DOHH2 (cell line): ENCODE data around the gene CRIM1.

Experiments
- H3F3A ChIP-seq: fragments of 200-600 bp; sonication (generic), shearing (Covaris generic); 2 replicates; pipeline ENCODE4 v1.6.0; 2016; ENCODE audit warnings: antibody characterized with exemption, mild to moderate bottlenecking; ENCODE audit not compliant: control insufficient read depth, insufficient read depth
- H3K27ac ChIP-seq: fragments of 200-600 bp; sonication (generic); 2 replicates; pipeline ENCODE4 v1.5.1; 2014; ENCODE audit warnings: low read depth, mild to moderate bottlenecking, low read length, moderate library complexity
- H3K27me3 ChIP-seq: fragments of 200-600 bp; sonication (generic); 2 replicates; pipeline ENCODE4 v1.6.1; 2014; ENCODE audit warnings: mild to moderate bottlenecking, low read length, mixed read lengths; ENCODE audit not compliant: control insufficient read depth
- H3K36me3 ChIP-seq: fragments of 200-600 bp; sonication (generic); 2 replicates; pipeline ENCODE4 v1.6.1; 2014; ENCODE audit warnings: mild to moderate bottlenecking, low read length, moderate library complexity, mixed read lengths; ENCODE audit not compliant: control insufficient read depth
- H3K4me1 ChIP-seq: fragments of 200-600 bp; sonication (generic); 2 replicates; pipeline ENCODE4 v1.6.1; 2014; ENCODE audit warnings: mild to moderate bottlenecking, low read length, mixed read lengths; ENCODE audit not compliant: control insufficient read depth
- H3K4me2 ChIP-seq: fragments of 200-600 bp; sonication (generic); 2 replicates; pipeline ENCODE4 v1.6.0; 2014; ENCODE audit warnings: mild to moderate bottlenecking, low read length, moderate library complexity
- H3K4me3 ChIP-seq: fragments of 200-600 bp; sonication (generic); 2 replicates; pipeline ENCODE4 v1.5.1; 2014; ENCODE audit warnings: mild to moderate bottlenecking, low read length, mixed read lengths
- H3K79me2 ChIP-seq: fragments of 200-600 bp; sonication (generic); 2 replicates; pipeline ENCODE4 v1.6.1; 2014; ENCODE audit warnings: mild to moderate bottlenecking, low read length, mixed read lengths; ENCODE audit not compliant: control insufficient read depth
- H3K9me2 ChIP-seq: fragments of 200-600 bp; sonication (generic); replicated peaks from 2 replicates; pipeline ENCODE4 v1.6.1; 2014; ENCODE audit warnings: mild to moderate bottlenecking, low read length, mixed read lengths; ENCODE audit not compliant: control insufficient read depth
- H3K9me3 ChIP-seq: fragments of 200-600 bp; sonication (generic); 2 replicates; pipeline ENCODE4 v1.6.1; 2014; ENCODE audit warnings: antibody characterized with exemption, low read length, mixed read lengths; ENCODE audit not compliant: control insufficient read depth, insufficient read depth
- H4K20me1 ChIP-seq: fragments of 200-600 bp; sonication (generic); 2 replicates; pipeline ENCODE4 v1.6.0; 2014; ENCODE audit warnings: low read depth, mild to moderate bottlenecking, antibody characterized with exemption, low read length, moderate library complexity; ENCODE audit not compliant: control insufficient read depth, insufficient read depth
- CTCF ChIP-seq: fragments of 200-600 bp; sonication (generic); IDR thresholded peaks from one replicate; pipeline ENCODE4 v1.5.1; 2014; ENCODE audit warnings: antibody characterized with exemption, mild to moderate bottlenecking, low read depth, low read length; ENCODE audit not compliant: poor library complexity, severe bottlenecking
- EZH2phosphoT487 ChIP-seq: fragments of 200-600 bp; sonication (generic); IDR thresholded peaks from 2 replicates; pipeline ENCODE4 v1.6.1; 2017; ENCODE audit warnings: borderline replicate concordance, mild to moderate bottlenecking, antibody characterized with exemption, low read length, moderate library complexity, mixed read lengths

CRIM1 gene

DNA sequence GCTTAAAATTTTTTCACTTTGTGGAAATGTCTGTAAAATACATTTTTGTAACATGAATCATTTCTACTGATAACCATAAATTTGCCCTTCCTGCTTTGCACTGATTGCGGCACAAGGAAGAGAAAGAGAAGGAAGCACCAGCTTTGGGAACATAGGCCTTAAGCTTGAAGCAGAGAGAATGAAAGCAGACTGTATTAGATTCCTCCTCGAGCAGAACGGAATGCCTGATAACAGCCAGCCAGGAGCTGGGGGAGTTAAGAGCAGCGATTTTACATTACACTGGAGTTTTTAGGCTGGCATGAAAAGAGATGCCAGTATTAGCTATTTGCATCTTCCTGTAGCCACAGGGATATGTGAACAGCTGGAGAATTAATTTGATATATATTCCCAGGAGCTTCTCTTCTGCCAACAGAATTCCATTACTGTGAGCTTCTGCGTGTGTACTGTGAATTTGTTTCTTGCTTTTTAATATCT lies 33.5 kb downstream of the CRIM1 start:
- Histone ChIP-seq H3K4me3 (no peak overlapping the region), H3K36me3 (peaks cover 12% of the 10 kb centered on the region), H3K4me2 (no peak overlapping the region)

GRCh38 chr2:36389577-36389976 lies 34.0 kb downstream of the CRIM1 start:
- H3K9me2 ChIP-seq = no peaks in the 10 kb centered on the region
- H3K9me3 ChIP-seq = no peaks in the 10 kb centered on the region
- no peaks in the 10 kb centered on the region; the same call in 1 of the 2 replicates for H3F3A ChIP-seq
- H3K36me3 ChIP-seq = peaks cover 12% of the 10 kb centered on the region
- H3K79me2 ChIP-seq = peaks cover 85% of the 10 kb centered on the region
- H3K4me2 ChIP-seq = no peak overlapping the region
- no peak overlapping the region for H3K4me3 ChIP-seq
- H4K20me1 ChIP-seq = no peaks in the 10 kb centered on the region
- TF ChIP-seq EZH2phosphoT487 (no peak), CTCF (no peak)
- H3K4me1 ChIP-seq = peaks cover 21% of the 10 kb centered on the region
- no peak overlapping the region for H3K27ac ChIP-seq
- no peaks in the 10 kb centered on the region for H3K27me3 ChIP-seq

More for the DNA sequence above, 33.5 kb downstream of the CRIM1 start:
- Histone ChIP-seq H4K20me1 (no peaks in the 10 kb centered on the region), H3K9me3 (no peaks in the 10 kb centered on the region), H3K27me3 (no peaks in the 10 kb centered on the region), H3F3A (no peaks in the 10 kb centered on the region; the same call in 1 of the 2 replicates), H3K4me1 (peaks cover 21% of the 10 kb centered on the region), H3K9me2 (no peaks in the 10 kb centered on the region), H3K27ac (no peak overlapping the region), H3K79me2 (peaks cover 87% of the 10 kb centered on the region)
- TF ChIP-seq CTCF = no peak
- TF ChIP-seq EZH2phosphoT487 = no peak

GRCh38 chr2:36392571-36393255 lies 37.1 kb downstream of the CRIM1 start:
- H4K20me1 ChIP-seq = no peaks in the 10 kb centered on the region
- no peak overlapping the region for H3K4me3 ChIP-seq
- no peak overlapping the region for H3K4me2 ChIP-seq
- H3F3A ChIP-seq = no peaks in the 10 kb centered on the region; the same call in 1 of the 2 replicates
- no peaks in the 10 kb centered on the region for H3K27me3 ChIP-seq
- no peaks in the 10 kb centered on the region for H3K9me3 ChIP-seq
- peaks cover 7% of the 10 kb centered on the region for H3K4me1 ChIP-seq
- TF ChIP-seq CTCF (no peak), EZH2phosphoT487 (no peak)
- H3K9me2 ChIP-seq = no peaks in the 10 kb centered on the region
- H3K27ac ChIP-seq = no peak overlapping the region
- H3K79me2 ChIP-seq = peaks cover 84% of the 10 kb centered on the region
- peaks cover 27% of the 10 kb centered on the region for H3K36me3 ChIP-seq
